H1 (cell line): Measurements from ENCODE around the gene CRYBA4. TPM values are rescaled to one million over a fixed set of nuclear protein-coding genes. Genes with fewer than 3 reads are reported as not detected.

Experiments used
- EP300 ChIP-seq, 2 experiments: IDR thresholded peaks; 1 replicate in 1 of 2; 2 replicates in 1 of 2; pipeline ENCODE4 v1.6.1; 2011 to 2012; ENCODE audit warnings: low read depth in 2 of 2, low read length in 2 of 2, mild to moderate bottlenecking in 2 of 2, borderline replicate concordance in 1 of 2, inconsistent platforms in 1 of 2, moderate library complexity in 1 of 2
- polyA plus RNA-seq, 7 experiments: library from polyadenylated mRNA; depleted of rRNA in 3 of 7; stranded (reverse) in 5 of 7; unstranded in 2 of 7; fragments of >200 nt in 5 of 7; fragments of 200-250 nt in 2 of 7; gene quantifications; 1 replicate in 5 of 7; 2 replicates in 1 of 7; 4 replicates in 1 of 7; pipeline versions ENCODE4 v1.2.1 to v1.2.3, GENCODE V29; 2011 to 2013; ENCODE audit warnings: missing spikeins in 2 of 7, mixed read lengths in 2 of 7
- total RNA-seq: library from RNA; stranded (reverse); fragmentation: NEBNext Ultra II Directional; extraction: Animal tissue kit (Norgen Biotek cat#: 25700); gene quantifications from 2 replicates; pipeline ENCODE4 v1.2.1, GENCODE V29; 2021

CRYBA4 gene
- total and polyA plus RNA-seq, 2 of the 8 experiments (the other 6 are each of a cell fraction or from before 2014, with no cell fraction given) = 0.67 to 3.1 TPM

DNA sequence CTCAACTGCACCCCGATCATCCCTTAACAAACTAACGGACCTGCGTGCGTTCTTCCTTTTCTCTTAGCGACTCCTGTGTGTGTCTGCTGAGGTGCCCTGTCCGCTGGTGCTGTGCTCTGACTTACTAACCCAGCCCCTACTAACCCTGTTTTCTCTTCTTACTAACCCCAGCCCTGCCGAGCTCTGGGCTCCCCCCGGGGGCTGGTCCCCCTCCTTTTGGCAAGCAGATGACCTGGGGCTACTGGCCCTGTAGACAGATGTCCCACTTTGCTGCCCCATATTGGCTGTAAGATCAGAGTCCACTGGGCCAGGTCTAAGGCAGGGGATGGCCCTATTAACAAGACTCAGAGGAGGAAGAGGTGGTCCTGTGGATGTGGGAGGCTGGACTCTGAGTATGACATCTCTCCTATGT, 50.3 kb downstream of the CRYBA4 start (continued):
- TF ChIP-seq EP300 (IDR thresholded peaks at IDR 0.05; ENCODE audit: borderline replicate concordance in 1 of 2, low read depth in 2 of 2, low read length in 2 of 2) = no peak
